HG03520 (cell line): ENCODE results near the gene HRH3.

Experiments
- ATAC-seq: cut with Tn5 transposase; IDR thresholded peaks from one replicate; pipeline ENCODE4 v1.9.1; 2021; ENCODE audit warnings: mild to moderate bottlenecking, moderate library complexity; ENCODE audit not compliant: unreplicated experiment

The HRH3 gene

GRCh38 chr20:62181808-62182207 is 38.3 kb downstream of the HRH3 start:
- no peak for ATAC-seq

- ATAC-seq, result no peak
Measured at GRCh38 chr20:62179162-62179504, 40.9 kb downstream of the HRH3 start.

- ATAC-seq, result no peak
Measured at GRCh38 chr20:62178316-62179161, 41.5 kb downstream of the HRH3 start.

GRCh38 chr20:62177307-62177706 is 42.8 kb downstream of the HRH3 start:
- no peak for ATAC-seq

- no peak for ATAC-seq
Measured at GRCh38 chr20:62176866-62177265, 43.2 kb downstream of the HRH3 start.

- ATAC-seq, result no peak
Measured at GRCh38 chr20:62175711-62176110, 44.4 kb downstream of the HRH3 start.

- no peak for ATAC-seq
Measured at GRCh38 chr20:62174870-62175624, 45.0 kb downstream of the HRH3 start.

- no peak for ATAC-seq
Measured at GRCh38 chr20:62174021-62174804, 45.9 kb downstream of the HRH3 start.

GRCh38 chr20:62172666-62173065 is 47.4 kb downstream of the HRH3 start:
- no peak for ATAC-seq

- no peak for ATAC-seq
Measured at GRCh38 chr20:62171245-62171644, 48.8 kb downstream of the HRH3 start.

- no peak for ATAC-seq
Measured at GRCh38 chr20:62170536-62170935, 49.5 kb downstream of the HRH3 start.

- ATAC-seq, result no peak
Measured at GRCh38 chr20:62168890-62169435, 51.1 kb downstream of the HRH3 start.

GRCh38 chr20:62168061-62168460 is 52.0 kb downstream of the HRH3 start:
- ATAC-seq, result no peak

GRCh38 chr20:62167474-62167873 is 52.6 kb downstream of the HRH3 start:
- no peak for ATAC-seq

GRCh38 chr20:62165762-62166399 is 54.2 kb downstream of the HRH3 start:
- ATAC-seq, result no peak
